KMS-11 (cell line): ENCODE data around the gene SNAPC1.

ENCODE experiments used
- H2AFZ ChIP-seq: fragments of 200-600 bp; sonication (generic); 2 replicates; pipeline ENCODE4 v1.6.1; 2016; ENCODE audit warnings: antibody characterized with exemption, mixed run types, low read depth
- H3K27ac ChIP-seq: fragments of 200-600 bp; sonication (generic); 2 replicates; pipeline ENCODE4 v1.6.1; 2016; ENCODE audit warnings: mild to moderate bottlenecking, mixed run types
- H3K27me3 ChIP-seq: fragments of 200-600 bp; sonication (generic); 2 replicates; pipeline ENCODE4 v1.6.1; 2017; ENCODE audit warnings: mild to moderate bottlenecking, low read depth, mixed run types, moderate library complexity; ENCODE audit not compliant: insufficient read depth
- H3K36me3 ChIP-seq: fragments of 200-600 bp; sonication (generic); 2 replicates; pipeline ENCODE4 v1.6.1; 2017; ENCODE audit warnings: mild to moderate bottlenecking, mixed run types; ENCODE audit not compliant: insufficient read depth
- H3K4me1 ChIP-seq: fragments of 200-600 bp; sonication (generic); 2 replicates; pipeline ENCODE4 v1.6.1; 2016; ENCODE audit warnings: mild to moderate bottlenecking, low read depth, mixed run types; ENCODE audit not compliant: poor library complexity, severe bottlenecking
- H3K4me2 ChIP-seq: fragments of 200-600 bp; sonication (generic); 2 replicates; pipeline ENCODE4 v1.7.0; 2016; ENCODE audit warnings: mild to moderate bottlenecking, mixed run types
- H3K4me3 ChIP-seq: fragments of 200-600 bp; sonication (generic); IDR thresholded peaks from 2 replicates; pipeline ENCODE4 v1.6.1; 2017; ENCODE audit warnings: low read depth, low read length, mixed read lengths; ENCODE audit not compliant: insufficient read depth
- H3K79me2 ChIP-seq: fragments of 200-600 bp; sonication (generic); 2 replicates; pipeline ENCODE4 v1.6.1; 2016; ENCODE audit warnings: low read depth, mixed run types; ENCODE audit not compliant: insufficient read depth
- H3K9ac ChIP-seq: fragments of 200-600 bp; sonication (generic); 2 replicates; pipeline ENCODE4 v1.6.1; 2016; ENCODE audit warnings: mild to moderate bottlenecking, mixed run types
- H4K20me1 ChIP-seq: fragments of 200-600 bp; sonication (generic); 2 replicates; pipeline ENCODE4 v1.6.1; 2016; ENCODE audit warnings: mild to moderate bottlenecking, mixed run types; ENCODE audit not compliant: insufficient read depth
- TF ChIP-seq, protein P1 (sequence below): fragments of 200-600 bp; sonication (generic); conservative IDR thresholded peaks from 2 replicates; pipeline ENCODE4 v1.6.1; 2017; ENCODE audit warnings: low read depth, mild to moderate bottlenecking, antibody characterized with exemption, low read length, moderate library complexity, mixed read lengths

SNAPC1 gene

DNA sequence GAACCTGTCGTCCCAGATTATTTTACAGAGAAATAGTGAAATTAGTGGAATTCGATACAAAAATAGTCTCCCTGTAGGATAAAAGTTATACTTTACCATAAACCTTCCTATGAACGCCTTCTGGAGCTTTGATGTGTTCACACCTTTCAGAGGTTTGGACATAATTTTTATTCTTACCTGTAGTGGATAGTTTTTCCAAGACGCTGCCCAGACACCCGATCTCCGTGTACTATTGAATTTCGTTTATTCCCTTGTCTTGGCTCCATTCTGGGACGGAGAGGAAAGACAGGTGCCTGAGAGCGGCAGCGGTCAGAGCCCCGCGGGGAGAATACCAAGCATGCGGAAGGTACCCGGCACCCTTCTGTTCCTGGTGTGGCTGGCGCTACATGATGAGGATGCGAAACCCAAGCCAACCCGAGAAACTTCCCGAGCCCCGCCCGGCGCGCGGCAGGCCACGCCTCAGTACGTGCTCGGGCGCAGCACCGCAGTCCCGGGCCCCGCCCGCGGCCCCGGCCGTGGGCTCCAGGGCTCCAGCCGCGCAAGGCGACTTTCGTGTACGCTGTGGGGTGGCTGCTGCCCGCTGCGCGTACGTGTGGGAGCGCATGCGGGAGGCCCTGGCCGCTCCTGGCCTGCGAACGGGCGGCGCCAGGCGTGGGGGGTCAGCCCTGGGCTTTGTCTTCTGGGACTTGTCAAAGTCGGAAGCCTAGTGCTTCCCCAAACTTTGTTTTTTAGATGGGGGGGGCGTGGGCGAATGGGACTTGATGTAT lies 11.3 kb upstream of the SNAPC1 start:
- Histone ChIP-seq H3K27me3 (no peaks in the 10 kb centered on the region), H3K36me3 (no peaks in the 10 kb centered on the region), H4K20me1 (no peaks in the 10 kb centered on the region), H2AFZ (peak overlapping the region; percentile 41), H3K79me2 (no peaks in the 10 kb centered on the region), H3K9ac (peak overlapping the region; percentile 30; the same call in 1 of the 2 replicates), H3K4me2 (peak overlapping the region; percentile 42), H3K27ac (no peak overlapping the region), H3K4me1 (peaks cover 7% of the 10 kb centered on the region), H3K4me3 (no peak overlapping the region)
- TF ChIP-seq, protein P1, sequence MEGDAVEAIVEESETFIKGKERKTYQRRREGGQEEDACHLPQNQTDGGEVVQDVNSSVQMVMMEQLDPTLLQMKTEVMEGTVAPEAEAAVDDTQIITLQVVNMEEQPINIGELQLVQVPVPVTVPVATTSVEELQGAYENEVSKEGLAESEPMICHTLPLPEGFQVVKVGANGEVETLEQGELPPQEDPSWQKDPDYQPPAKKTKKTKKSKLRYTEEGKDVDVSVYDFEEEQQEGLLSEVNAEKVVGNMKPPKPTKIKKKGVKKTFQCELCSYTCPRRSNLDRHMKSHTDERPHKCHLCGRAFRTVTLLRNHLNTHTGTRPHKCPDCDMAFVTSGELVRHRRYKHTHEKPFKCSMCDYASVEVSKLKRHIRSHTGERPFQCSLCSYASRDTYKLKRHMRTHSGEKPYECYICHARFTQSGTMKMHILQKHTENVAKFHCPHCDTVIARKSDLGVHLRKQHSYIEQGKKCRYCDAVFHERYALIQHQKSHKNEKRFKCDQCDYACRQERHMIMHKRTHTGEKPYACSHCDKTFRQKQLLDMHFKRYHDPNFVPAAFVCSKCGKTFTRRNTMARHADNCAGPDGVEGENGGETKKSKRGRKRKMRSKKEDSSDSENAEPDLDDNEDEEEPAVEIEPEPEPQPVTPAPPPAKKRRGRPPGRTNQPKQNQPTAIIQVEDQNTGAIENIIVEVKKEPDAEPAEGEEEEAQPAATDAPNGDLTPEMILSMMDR = no peak

GRCh38 chr14:61751475-61751989 lies 10.7 kb upstream of the SNAPC1 start:
- peak overlapping the region; percentile 42 for H3K4me2 ChIP-seq
- no peaks in the 10 kb centered on the region for H3K36me3 ChIP-seq
- no peaks in the 10 kb centered on the region for H3K79me2 ChIP-seq
- H3K27ac ChIP-seq = no peak overlapping the region
- H2AFZ ChIP-seq = peak overlapping the region; percentile 41; the same call in 1 of the 2 replicates
- no peak overlapping the region for H3K4me3 ChIP-seq
- peak overlapping the region; percentile 30; the same call in 1 of the 2 replicates for H3K9ac ChIP-seq
- H3K27me3 ChIP-seq = no peaks in the 10 kb centered on the region
- H4K20me1 ChIP-seq = no peaks in the 10 kb centered on the region
- peaks cover 7% of the 10 kb centered on the region for H3K4me1 ChIP-seq
- TF ChIP-seq, protein P1 = no peak

- Histone ChIP-seq H3K79me2 (no peaks in the 10 kb centered on the region), H3K36me3 (no peaks in the 10 kb centered on the region), H3K27ac (no peak overlapping the region), H2AFZ (no peak overlapping the region), H3K4me1 (peaks cover 7% of the 10 kb centered on the region), H4K20me1 (no peaks in the 10 kb centered on the region), H3K4me2 (no peak overlapping the region), H3K27me3 (no peaks in the 10 kb centered on the region), H3K4me3 (no peak overlapping the region), H3K9ac (no peak overlapping the region)
- TF ChIP-seq, protein P1 = no peak
Measured at GRCh38 chr14:61752626-61753025, 9.6 kb upstream of the SNAPC1 start.

DNA sequence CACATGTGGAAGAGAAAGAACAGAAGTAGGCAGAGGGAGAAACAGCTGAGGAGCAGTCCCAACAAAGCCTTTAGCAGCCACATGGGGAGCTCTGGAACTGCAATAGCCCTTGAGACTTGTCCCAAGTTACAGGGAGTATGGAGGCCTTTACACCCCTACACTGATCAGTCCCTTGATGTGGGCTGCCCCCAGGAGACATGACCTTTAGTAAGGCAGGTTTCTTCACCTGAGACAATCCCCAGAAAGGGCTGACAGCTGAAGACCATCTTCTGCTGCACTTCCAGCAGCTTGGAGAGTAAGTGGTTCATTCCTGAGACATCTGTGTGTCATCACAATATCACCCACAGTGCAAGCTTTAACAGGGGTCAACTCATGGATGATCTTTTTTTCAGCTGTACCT lies 8.6 kb upstream of the SNAPC1 start:
- no peaks in the 10 kb centered on the region for H3K36me3 ChIP-seq
- no peak overlapping the region for H3K27ac ChIP-seq
- H3K4me1 ChIP-seq = peaks cover 7% of the 10 kb centered on the region
- H3K4me3 ChIP-seq = no peak overlapping the region
- H3K9ac ChIP-seq = no peak overlapping the region
- TF ChIP-seq, protein P1 = no peak
- H3K79me2 ChIP-seq = no peaks in the 10 kb centered on the region
- H3K27me3 ChIP-seq = no peaks in the 10 kb centered on the region
- no peaks in the 10 kb centered on the region for H4K20me1 ChIP-seq
- no peak overlapping the region for H3K4me2 ChIP-seq
- no peak overlapping the region for H2AFZ ChIP-seq
